Neural cell (in vitro differentiated cells): ENCODE results near the gene RFX6.

Source experiments
- CTCF ChIP-seq: fragments of 450-650 bp; IDR thresholded peaks from 2 replicates; pipeline ENCODE4 v1.5.1; 2014; ENCODE audit warnings: antibody characterized with exemption, mild to moderate bottlenecking, moderate library complexity; ENCODE audit not compliant: poor library complexity, severe bottlenecking
- EP300 ChIP-seq: fragments of 450-650 bp; conservative IDR thresholded peaks from 2 replicates; pipeline ENCODE4 v1.6.1; 2014; ENCODE audit warnings: antibody characterized with exemption, mild to moderate bottlenecking, moderate library complexity; ENCODE audit not compliant: poor library complexity, severe bottlenecking
- EZH2 ChIP-seq: fragments of 200-600, 300-800 bp; shearing (Covaris generic), sonication (generic); IDR thresholded peaks from 2 replicates; pipeline ENCODE4 v1.6.1; 2014; ENCODE audit warnings: antibody characterized with exemption, low read length, borderline replicate concordance, mild to moderate bottlenecking; ENCODE audit not compliant: insufficient read depth, poor library complexity, severe bottlenecking
- POLR2AphosphoS5 ChIP-seq: IDR thresholded peaks from 2 replicates; pipeline ENCODE4 v1.6.1; 2012
- RAD21 ChIP-seq: fragments of 450-650 bp; conservative IDR thresholded peaks from 2 replicates; pipeline ENCODE4 v1.6.1; 2014; ENCODE audit warnings: antibody characterized with exemption, mild to moderate bottlenecking, moderate library complexity
- SMC3 ChIP-seq: fragments of 450-650 bp; conservative IDR thresholded peaks from 2 replicates; pipeline ENCODE4 v1.6.1; 2014; ENCODE audit warnings: antibody characterized with exemption, mild to moderate bottlenecking, moderate library complexity; ENCODE audit not compliant: poor library complexity

DNA sequence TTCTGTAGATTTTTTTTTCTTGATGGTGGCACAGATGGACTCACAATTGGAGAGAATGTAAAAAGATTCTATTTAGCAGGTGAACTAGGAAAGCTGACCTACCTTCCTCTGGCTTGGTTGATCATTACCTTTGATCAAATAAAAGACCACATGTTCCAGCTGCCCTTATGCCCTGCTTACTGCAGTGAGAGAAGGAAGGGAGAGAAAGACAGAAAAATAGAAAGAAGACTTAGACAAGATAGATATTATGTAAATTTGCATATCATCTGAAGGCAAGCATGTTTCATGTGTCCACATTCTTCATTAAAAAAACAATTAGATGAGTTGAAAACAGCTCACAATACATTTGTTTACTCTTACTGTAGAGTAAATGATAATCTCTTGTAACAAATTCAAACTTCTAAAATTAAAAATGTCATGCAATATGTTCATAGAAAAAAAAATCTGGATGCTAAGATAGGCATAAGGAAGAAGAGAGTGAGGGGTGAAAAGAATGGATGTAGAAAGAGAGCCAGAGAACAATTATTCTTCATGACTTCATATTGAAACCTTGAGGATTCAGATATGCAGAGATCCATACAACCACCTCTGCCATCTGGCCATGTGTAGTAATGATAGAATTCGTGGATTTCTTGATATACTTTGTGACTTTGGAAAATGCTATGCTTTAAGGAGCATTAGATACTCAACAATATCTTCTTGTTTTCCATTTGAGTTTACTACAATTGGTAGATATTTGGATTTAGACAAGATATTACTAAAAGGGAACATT, 71.7 kb downstream of the RFX6 start:
- no peak for TF ChIP-seq CTCF
- TF ChIP-seq EZH2, result no peak
- no peak for TF ChIP-seq RAD21
- no peak for TF ChIP-seq POLR2AphosphoS5
- no peak for TF ChIP-seq SMC3
- TF ChIP-seq EP300, result no peak
